Activated T-helper 1 cell treated with anti-CD3 and anti-CD28 coated beads, Interleukin-12 subunit alpha, Interleukin-12 subunit beta, Interleukin-2, Interleukin-4 antibody, amounts not matched to agents 30 ng/mL and 10 ng/mL and 1 ng/mL, durations not matched to agents 14 hours and 24 hours and 36 hours (primary cell): ENCODE measurements around the gene TEKTIP1. TPM values are rescaled to one million over a fixed set of nuclear protein-coding genes. Genes with fewer than 3 reads are reported as not detected.
A peak's percentile ranks its signal among the peaks of the same experiment; 100 is the strongest.

Experiments used
- DNase-seq: peaks from one replicate; pipeline ENCODE4 v3.0.0; 2021; ENCODE audit warnings: low spot score
- H3K27ac Mint-ChIP-seq: one replicate; pipeline ENCODE4 v1.8.0; 2021; ENCODE audit warnings: mild to moderate bottlenecking, mixed read lengths
- H3K27me3 Mint-ChIP-seq: one replicate; pipeline ENCODE4 v1.8.0; 2022; ENCODE audit warnings: mild to moderate bottlenecking, moderate library complexity, mixed read lengths; ENCODE audit not compliant: insufficient read depth
- H3K36me3 Mint-ChIP-seq: one replicate; pipeline ENCODE4 v1.8.0; 2021; ENCODE audit warnings: low read depth, mixed read lengths
- H3K4me1 Mint-ChIP-seq: one replicate; pipeline ENCODE4 v1.8.0; 2021; ENCODE audit warnings: low read depth, mixed read lengths
- H3K4me3 Mint-ChIP-seq: one replicate; pipeline ENCODE4 v1.8.0; 2021; ENCODE audit warnings: mild to moderate bottlenecking, moderate library complexity, mixed read lengths
- H3K9me3 Mint-ChIP-seq: one replicate; pipeline ENCODE4 v1.8.0; 2021; ENCODE audit warnings: mixed read lengths
- intact Hi-C: fragments of 100-400 bp; cut with micrococcal nuclease; formaldehyde crosslinking; loops from one replicate; pipeline ENCODE4 v1.15.1; 2024
- total RNA-seq: library from RNA; stranded (reverse); gene quantifications from 2 replicates; pipeline ENCODE4 v1.2.3, GENCODE V29; 2022

Gene TEKTIP1
- total RNA-seq, 1 donor from 2014 or later, result 1.4 TPM

DNA sequence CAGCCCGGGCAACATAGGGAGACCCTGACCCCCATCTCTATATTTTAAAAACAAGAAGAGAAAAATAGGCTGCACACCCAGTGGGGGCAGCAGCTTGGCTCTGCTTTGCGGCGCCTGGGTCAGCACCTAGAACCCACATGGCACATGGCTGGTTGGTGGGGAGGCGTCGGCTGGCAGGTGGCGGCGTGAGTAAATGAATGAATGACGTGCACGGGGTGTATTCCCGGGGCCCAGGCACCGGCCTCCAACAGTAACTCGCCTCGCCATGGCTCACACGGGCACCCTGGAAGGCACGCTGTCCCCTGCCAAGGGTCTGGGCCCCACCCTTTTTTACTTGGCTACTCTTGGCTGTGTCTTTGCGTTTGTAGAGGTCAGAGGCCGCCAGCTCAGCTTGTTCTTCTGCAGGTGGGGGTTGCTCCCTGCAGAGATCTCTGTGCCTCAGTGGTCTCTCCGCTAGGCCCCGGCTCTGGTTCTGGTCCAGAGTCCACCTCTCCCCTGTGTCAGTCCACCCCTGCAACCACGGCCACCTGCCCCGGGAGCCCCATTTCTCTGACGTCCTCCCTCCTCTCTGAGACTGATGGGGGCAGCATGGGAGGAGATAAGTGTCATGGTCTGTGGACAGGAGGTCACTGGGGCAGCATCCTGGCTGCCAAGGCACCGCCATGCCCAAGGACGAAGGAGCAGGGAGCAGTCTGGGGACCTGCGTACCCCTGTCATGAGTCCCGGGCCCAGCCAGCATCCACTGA lies 27.3 kb upstream of the TEKTIP1 start:
- no peaks in the 10 kb centered on the region for H3K9me3 Mint-ChIP-seq
- no peaks in the 10 kb centered on the region for H3K27me3 Mint-ChIP-seq
- no peak overlapping the region for H3K4me3 Mint-ChIP-seq
- no peak overlapping the region for H3K27ac Mint-ChIP-seq
- intact Hi-C loops, result no loop called here
- peaks cover 9% of the 10 kb centered on the region for H3K36me3 Mint-ChIP-seq
- DNase-seq, result no peak
- H3K4me1 Mint-ChIP-seq, result peaks cover 32% of the 10 kb centered on the region

DNA sequence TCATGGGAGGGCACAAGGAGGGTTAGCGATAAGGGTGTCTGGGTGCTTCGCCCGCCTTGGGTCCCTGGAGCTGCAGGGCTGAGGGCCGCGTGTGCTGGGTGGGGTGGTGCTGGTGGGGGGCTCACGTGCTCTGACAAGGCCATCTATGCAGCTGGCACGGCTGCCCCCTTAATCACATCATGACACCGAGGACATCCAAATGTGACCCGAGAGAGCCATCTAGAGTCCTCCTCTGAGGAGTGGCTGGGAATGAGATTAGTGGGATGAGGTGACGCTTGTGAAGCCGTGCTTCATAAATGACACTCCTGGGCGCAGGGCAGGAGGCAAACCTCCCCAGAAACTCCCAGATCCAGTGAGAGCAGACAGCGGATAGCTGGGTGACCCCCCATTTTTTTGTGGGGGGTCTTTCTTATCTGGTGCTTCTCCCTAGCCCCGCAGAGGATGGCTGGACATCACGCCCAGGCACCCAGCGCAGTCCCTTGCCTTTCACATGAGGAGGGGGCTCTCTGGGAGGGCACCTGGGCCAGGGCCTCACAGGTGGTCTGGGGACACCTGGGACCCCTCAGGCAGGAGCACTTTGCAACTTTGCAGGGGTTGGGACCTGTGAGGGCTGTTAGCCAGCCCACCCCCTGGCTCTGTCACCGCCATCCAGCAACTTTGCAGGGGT lies 26.3 kb upstream of the TEKTIP1 start:
- Mint-ChIP-seq H3K9me3 (no peaks in the 10 kb centered on the region), H3K4me1 (peaks cover 23% of the 10 kb centered on the region), H3K4me3 (no peak overlapping the region), H3K36me3 (peaks cover 6% of the 10 kb centered on the region), H3K27me3 (no peaks in the 10 kb centered on the region), H3K27ac (no peak overlapping the region)
- DNase-seq, result no peak
- intact Hi-C loops, result no loop called here

DNA sequence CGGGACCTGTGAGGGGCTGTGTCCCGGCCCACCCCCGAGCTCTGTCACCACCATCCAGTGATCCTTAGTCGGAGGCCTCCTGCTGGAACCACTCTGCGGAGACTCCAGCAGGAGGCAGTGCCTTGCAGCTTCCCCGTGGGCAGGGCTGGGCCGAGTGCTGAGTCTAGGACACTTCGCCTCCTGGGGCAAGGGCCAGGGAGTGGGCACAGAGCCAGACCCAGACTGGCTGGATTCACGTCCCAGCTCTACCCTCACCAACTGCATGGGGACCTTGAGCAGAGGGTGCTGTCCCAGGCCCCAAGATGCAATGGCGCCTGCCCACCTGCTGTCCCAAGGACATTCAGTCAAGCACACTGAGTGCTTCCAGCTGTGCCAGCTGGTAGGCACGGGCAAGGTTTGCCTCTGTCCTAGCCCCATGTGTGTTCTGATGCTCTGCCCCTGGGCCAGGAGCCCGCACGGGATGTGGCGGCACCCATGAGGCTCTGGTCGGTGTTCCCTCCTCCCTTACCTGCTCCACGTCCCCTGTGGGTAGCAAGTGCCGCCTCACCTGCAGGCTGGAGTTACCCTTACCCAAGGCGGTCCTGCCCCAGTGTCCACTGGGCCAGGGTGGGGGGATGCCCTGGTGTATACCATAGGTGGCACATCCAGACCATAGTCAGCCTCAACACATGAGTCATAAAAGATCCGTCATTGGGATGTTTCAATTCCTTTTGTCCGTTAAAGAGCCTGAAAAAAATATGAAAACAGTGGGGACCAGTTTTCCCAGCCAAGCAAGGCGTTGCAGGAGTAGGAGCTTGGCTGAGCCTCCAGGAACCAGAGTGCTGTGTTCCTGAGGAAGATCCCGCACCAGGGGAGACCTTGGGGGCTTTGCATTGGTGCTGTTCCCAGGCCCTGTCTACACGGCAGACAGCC lies 25.5 kb upstream of the TEKTIP1 start:
- peaks cover 6% of the 10 kb centered on the region for H3K36me3 Mint-ChIP-seq
- no peaks in the 10 kb centered on the region for H3K27me3 Mint-ChIP-seq
- no peak overlapping the region for H3K27ac Mint-ChIP-seq
- no peak for DNase-seq
- H3K4me1 Mint-ChIP-seq, result peaks cover 23% of the 10 kb centered on the region
- H3K9me3 Mint-ChIP-seq, result no peaks in the 10 kb centered on the region
- intact Hi-C loops, result no loop called here
- no peak overlapping the region for H3K4me3 Mint-ChIP-seq

DNA sequence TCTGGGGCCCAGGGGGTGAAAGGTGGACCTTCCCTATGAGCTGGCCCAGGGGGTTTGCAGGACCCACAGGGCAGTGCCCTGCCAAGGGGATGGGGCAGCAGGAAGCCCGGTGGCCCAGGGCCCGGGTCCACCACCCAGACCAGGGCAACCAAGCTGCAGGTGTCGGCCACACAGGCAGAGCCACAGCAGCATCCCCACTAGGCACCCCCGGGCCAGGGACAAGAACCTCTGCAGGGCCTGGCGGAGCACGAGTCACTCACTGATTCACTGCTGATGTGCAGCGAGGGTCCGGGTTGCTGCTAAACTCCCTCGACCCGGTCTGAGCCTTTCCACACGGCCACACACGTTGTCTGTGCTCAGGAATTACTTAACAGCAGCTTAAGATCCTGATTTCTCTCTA lies 24.0 kb upstream of the TEKTIP1 start:
- H3K36me3 Mint-ChIP-seq, result peaks cover 6% of the 10 kb centered on the region
- DNase-seq, result no peak
- no peak overlapping the region for H3K4me3 Mint-ChIP-seq
- intact Hi-C loops, result no loop called here
- H3K27ac Mint-ChIP-seq, result no peak overlapping the region
- no peaks in the 10 kb centered on the region for H3K9me3 Mint-ChIP-seq
- H3K27me3 Mint-ChIP-seq, result no peaks in the 10 kb centered on the region
- peaks cover 12% of the 10 kb centered on the region for H3K4me1 Mint-ChIP-seq

DNA sequence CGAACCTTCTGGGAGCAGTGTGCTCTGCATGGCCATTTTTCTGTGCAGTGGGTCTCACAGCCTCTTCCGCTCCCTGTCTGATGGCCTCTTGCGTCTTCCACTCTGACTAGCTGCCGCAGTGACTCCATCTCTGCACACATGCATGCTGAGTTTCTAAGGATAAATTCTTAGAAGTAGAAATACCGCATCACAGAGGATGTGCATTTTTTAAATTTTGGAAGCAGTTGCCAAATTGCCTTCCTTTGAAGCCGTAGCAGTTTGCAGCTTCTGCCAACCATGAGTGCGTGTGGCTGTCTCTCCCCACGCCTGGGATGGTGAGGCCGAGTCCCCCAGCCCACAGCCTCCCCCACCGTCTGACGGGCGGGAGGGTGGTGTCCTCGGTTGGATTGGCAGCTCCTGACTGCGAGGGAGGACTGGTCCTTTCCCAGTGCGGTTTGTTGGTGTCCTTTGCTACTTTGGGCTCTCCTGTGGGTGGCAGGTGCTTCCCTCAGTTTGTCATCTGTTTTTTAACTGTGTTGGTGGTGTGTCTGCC lies 23.0 kb upstream of the TEKTIP1 start:
- Mint-ChIP-seq H3K4me3 (no peak overlapping the region), H3K27me3 (no peaks in the 10 kb centered on the region), H3K36me3 (peaks cover 7% of the 10 kb centered on the region), H3K27ac (peak overlapping the region; percentile 70), H3K9me3 (no peaks in the 10 kb centered on the region), H3K4me1 (peaks cover 6% of the 10 kb centered on the region)
- no peak for DNase-seq
- intact Hi-C loops, result no loop called here

DNA sequence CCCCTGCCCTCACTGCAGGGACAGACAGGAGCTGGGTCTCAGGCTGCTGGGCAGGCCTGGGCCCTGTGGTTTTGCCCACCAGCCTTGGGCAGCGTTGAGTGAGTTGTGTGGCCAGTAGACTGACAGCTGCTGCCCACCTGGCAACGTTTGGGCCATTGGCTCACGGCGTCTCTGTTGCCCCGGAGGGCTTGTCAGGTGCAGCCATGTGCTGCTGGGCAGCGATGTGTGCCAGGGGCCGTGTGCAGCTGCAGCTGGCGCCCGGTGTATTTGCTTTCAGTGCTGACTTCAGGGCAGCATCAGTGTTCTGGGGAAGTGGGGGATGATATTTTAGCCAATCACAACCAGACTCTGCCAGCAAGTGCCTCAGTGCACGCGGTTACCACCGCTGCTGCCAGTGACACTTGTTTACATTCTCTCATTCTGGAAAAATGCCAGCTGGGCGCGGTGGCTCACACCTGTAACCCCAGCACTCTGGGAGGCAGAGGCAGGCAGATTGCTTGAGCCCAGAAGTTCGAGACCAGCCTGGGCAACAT lies 22.2 kb upstream of the TEKTIP1 start:
- H3K9me3 Mint-ChIP-seq, result no peaks in the 10 kb centered on the region
- no peaks in the 10 kb centered on the region for H3K27me3 Mint-ChIP-seq
- H3K4me1 Mint-ChIP-seq, result peaks cover 9% of the 10 kb centered on the region
- peaks cover 6% of the 10 kb centered on the region for H3K36me3 Mint-ChIP-seq
- DNase-seq, result no peak
- H3K4me3 Mint-ChIP-seq, result no peak overlapping the region
- intact Hi-C loops, result no loop called here
- H3K27ac Mint-ChIP-seq, result no peak overlapping the region

DNA sequence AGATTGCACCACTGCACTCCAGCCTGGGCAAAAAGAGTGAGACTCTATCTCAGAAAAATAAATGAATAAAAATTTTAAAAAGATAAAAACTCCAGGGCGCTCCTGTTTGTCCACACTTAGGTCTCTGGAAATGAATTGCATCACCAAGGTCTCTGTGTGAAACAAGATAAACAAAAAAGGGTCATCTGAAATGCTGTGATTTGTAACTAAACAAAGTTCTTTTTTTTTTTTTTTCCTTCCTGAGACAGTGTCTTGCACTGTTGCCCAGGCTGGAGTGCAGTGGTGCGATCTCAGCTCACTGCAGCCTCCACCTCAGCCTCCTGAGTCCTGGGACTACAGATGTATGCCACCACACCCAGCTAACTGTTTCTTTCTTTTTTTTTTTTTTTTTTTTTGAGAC lies 21.3 kb upstream of the TEKTIP1 start:
- no peak overlapping the region for H3K4me3 Mint-ChIP-seq
- intact Hi-C loops, result no loop called here
- H3K27ac Mint-ChIP-seq, result no peak overlapping the region
- peaks cover 6% of the 10 kb centered on the region for H3K36me3 Mint-ChIP-seq
- H3K4me1 Mint-ChIP-seq, result peaks cover 9% of the 10 kb centered on the region
- H3K9me3 Mint-ChIP-seq, result no peaks in the 10 kb centered on the region
- H3K27me3 Mint-ChIP-seq, result no peaks in the 10 kb centered on the region
- no peak for DNase-seq

DNA sequence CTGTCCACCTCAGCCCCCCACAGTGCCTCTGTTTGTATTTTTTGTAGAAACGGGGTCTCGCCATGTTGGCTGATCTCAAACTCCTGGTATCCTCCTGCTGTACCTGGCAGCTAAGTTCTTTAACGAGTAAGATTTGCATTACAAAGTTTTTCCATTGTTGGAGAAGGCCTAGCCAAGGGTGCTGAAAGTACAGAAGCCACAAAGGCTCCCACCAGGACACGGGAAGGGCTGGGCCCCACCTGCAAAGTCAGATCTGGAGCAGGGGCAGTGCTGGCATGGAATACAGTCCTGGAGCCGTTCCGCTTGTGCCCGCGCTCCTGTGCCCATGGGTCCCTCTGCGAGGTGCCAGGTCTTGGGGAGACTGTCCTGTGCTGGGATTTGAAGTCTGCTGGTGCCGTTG lies 20.7 kb upstream of the TEKTIP1 start:
- H3K27me3 Mint-ChIP-seq, result no peaks in the 10 kb centered on the region
- H3K27ac Mint-ChIP-seq, result no peak overlapping the region
- intact Hi-C loops, result no loop called here
- H3K4me3 Mint-ChIP-seq, result no peak overlapping the region
- H3K4me1 Mint-ChIP-seq, result peaks cover 9% of the 10 kb centered on the region
- DNase-seq, result no peak
- H3K36me3 Mint-ChIP-seq, result peaks cover 6% of the 10 kb centered on the region
- no peaks in the 10 kb centered on the region for H3K9me3 Mint-ChIP-seq

DNA sequence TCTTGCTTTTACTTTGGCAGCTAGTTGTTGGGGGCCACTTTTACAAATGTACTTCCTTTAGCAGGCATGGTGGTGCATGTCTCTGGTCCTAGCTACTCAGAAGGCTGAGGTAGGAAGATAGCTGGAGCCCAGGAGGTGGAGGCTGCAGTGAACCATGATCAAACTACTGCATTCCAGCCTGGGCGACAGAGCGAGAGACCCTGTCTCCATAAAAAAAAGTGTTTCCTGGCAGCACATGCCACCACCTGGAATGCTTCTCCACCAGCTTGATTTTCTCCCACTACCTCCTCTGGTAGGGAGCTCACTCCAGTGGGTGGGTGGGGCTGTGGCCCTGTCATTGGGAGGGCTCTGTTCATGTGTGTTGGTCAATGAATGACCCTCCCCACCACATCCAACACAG lies 20.3 kb upstream of the TEKTIP1 start:
- Mint-ChIP-seq H3K27me3 (no peaks in the 10 kb centered on the region), H3K4me3 (no peak overlapping the region), H3K27ac (no peak overlapping the region), H3K36me3 (peaks cover 6% of the 10 kb centered on the region), H3K9me3 (no peaks in the 10 kb centered on the region), H3K4me1 (peaks cover 9% of the 10 kb centered on the region)
- intact Hi-C loops, result no loop called here
- no peak for DNase-seq

DNA sequence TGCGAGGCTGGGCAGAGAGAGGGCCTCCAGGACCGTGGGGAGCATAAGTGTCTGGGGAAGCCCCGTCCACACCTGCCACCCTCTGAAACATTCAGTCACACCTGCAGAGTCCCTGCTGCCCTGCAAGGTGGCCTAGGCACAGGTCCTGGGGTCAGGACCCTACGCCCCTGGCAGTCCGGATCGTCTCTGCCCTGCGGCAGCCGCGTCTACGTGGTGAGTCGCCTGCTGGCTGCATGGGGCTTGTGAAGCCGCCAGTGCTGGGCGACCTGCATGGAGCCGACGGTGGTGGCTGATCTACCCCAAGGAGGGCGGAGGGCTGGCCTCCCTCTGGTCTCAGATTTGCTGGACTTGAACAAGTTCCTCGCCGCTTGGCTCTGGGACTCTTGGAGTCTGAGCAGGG lies 19.8 kb upstream of the TEKTIP1 start:
- Mint-ChIP-seq H3K4me3 (no peak overlapping the region), H3K36me3 (peaks cover 9% of the 10 kb centered on the region), H3K27ac (no peak overlapping the region), H3K27me3 (no peaks in the 10 kb centered on the region), H3K4me1 (peaks cover 9% of the 10 kb centered on the region), H3K9me3 (no peaks in the 10 kb centered on the region)
- intact Hi-C loops, result no loop called here
- DNase-seq, result no peak

DNA sequence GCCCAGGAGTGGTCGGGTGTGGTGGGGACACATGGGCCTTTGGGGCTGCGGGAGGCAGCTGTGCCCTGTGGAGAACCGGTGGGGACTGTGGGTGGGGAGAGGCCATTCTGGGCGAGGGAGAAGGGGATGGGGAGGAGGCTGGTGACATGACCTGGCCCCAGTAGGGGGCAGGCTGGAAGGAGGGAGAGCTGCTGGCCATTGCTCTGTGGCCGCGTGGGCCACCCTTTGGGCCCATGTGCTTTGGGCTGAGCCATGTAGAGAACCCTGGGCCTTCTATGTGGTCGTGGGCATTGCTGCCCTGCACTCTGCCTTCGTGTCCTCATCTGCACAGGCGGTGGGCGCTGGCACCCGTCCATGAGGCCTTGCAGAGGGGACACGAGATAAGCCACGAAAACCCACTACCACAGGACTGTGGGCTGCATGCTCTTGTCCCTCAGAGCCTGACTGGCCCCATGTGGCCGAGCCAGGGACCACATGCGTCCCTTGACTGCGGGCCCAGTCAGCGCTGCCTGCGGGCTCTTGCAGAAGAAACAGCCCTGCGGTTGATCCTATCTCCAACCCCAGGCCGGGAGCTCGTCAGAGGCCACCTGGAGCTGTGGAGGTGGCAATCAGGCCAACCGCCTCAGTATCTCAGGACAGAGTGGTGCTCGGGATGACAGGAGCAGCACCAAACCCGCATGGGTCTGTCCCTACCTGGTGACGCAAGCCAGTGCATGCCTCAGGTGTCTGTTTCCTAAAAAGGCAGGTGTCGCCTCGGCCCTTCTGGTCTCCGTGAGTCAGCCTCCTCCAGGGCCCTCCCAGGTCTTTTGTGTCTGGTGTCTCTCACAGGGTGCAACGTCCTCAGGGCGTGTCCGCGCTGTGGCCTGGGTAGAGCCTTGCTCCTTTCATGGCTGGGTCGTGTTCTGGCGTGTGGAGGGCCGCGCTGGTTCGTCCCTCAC lies 18.5 kb upstream of the TEKTIP1 start:
- no peak overlapping the region for H3K27ac Mint-ChIP-seq
- intact Hi-C loops, result no loop called here
- H3K36me3 Mint-ChIP-seq, result peaks cover 12% of the 10 kb centered on the region
- H3K4me1 Mint-ChIP-seq, result peaks cover 9% of the 10 kb centered on the region
- H3K4me3 Mint-ChIP-seq, result no peak overlapping the region
- H3K9me3 Mint-ChIP-seq, result no peaks in the 10 kb centered on the region
- no peak for DNase-seq
- H3K27me3 Mint-ChIP-seq, result no peaks in the 10 kb centered on the region

DNA sequence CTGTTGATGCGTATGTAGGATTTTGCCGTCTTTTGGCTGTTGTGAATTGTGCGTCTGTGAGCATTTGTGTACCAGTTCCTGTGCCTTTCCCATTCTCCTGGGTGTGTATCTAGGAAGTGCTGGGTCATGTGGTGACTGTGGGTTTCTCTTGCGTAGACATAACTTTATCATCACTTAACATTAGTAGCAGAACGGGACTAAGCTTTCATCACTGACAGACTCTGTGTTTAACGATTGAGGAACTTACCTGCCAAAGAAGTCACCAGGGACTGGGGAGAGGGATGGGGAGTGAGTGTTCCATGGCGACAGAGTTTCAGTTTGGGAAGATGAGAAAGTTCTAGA lies 17.9 kb upstream of the TEKTIP1 start:
- Mint-ChIP-seq H3K36me3 (peaks cover 10% of the 10 kb centered on the region), H3K4me3 (no peak overlapping the region), H3K27me3 (no peaks in the 10 kb centered on the region), H3K27ac (peak overlapping the region; percentile 22), H3K9me3 (no peaks in the 10 kb centered on the region), H3K4me1 (peaks cover 5% of the 10 kb centered on the region)
- no peak for DNase-seq
- intact Hi-C loops, result no loop called here
